DOHH2 (cell line): ENCODE results near the gene SPARC.

Source experiments
- H3F3A ChIP-seq: fragments of 200-600 bp; sonication (generic), shearing (Covaris generic); 2 replicates; pipeline ENCODE4 v1.6.0; 2016; ENCODE audit warnings: antibody characterized with exemption, mild to moderate bottlenecking; ENCODE audit not compliant: control insufficient read depth, insufficient read depth
- H3K27ac ChIP-seq: fragments of 200-600 bp; sonication (generic); 2 replicates; pipeline ENCODE4 v1.5.1; 2014; ENCODE audit warnings: low read depth, mild to moderate bottlenecking, low read length, moderate library complexity
- H3K27me3 ChIP-seq: fragments of 200-600 bp; sonication (generic); 2 replicates; pipeline ENCODE4 v1.6.1; 2014; ENCODE audit warnings: mild to moderate bottlenecking, low read length, mixed read lengths; ENCODE audit not compliant: control insufficient read depth
- H3K36me3 ChIP-seq: fragments of 200-600 bp; sonication (generic); 2 replicates; pipeline ENCODE4 v1.6.1; 2014; ENCODE audit warnings: mild to moderate bottlenecking, low read length, moderate library complexity, mixed read lengths; ENCODE audit not compliant: control insufficient read depth
- H3K4me1 ChIP-seq: fragments of 200-600 bp; sonication (generic); 2 replicates; pipeline ENCODE4 v1.6.1; 2014; ENCODE audit warnings: mild to moderate bottlenecking, low read length, mixed read lengths; ENCODE audit not compliant: control insufficient read depth
- H3K4me2 ChIP-seq: fragments of 200-600 bp; sonication (generic); 2 replicates; pipeline ENCODE4 v1.6.0; 2014; ENCODE audit warnings: mild to moderate bottlenecking, low read length, moderate library complexity
- H3K4me3 ChIP-seq: fragments of 200-600 bp; sonication (generic); 2 replicates; pipeline ENCODE4 v1.5.1; 2014; ENCODE audit warnings: mild to moderate bottlenecking, low read length, mixed read lengths
- H3K79me2 ChIP-seq: fragments of 200-600 bp; sonication (generic); 2 replicates; pipeline ENCODE4 v1.6.1; 2014; ENCODE audit warnings: mild to moderate bottlenecking, low read length, mixed read lengths; ENCODE audit not compliant: control insufficient read depth
- H3K9me2 ChIP-seq: fragments of 200-600 bp; sonication (generic); replicated peaks from 2 replicates; pipeline ENCODE4 v1.6.1; 2014; ENCODE audit warnings: mild to moderate bottlenecking, low read length, mixed read lengths; ENCODE audit not compliant: control insufficient read depth
- H3K9me3 ChIP-seq: fragments of 200-600 bp; sonication (generic); 2 replicates; pipeline ENCODE4 v1.6.1; 2014; ENCODE audit warnings: antibody characterized with exemption, low read length, mixed read lengths; ENCODE audit not compliant: control insufficient read depth, insufficient read depth
- H4K20me1 ChIP-seq: fragments of 200-600 bp; sonication (generic); 2 replicates; pipeline ENCODE4 v1.6.0; 2014; ENCODE audit warnings: low read depth, mild to moderate bottlenecking, antibody characterized with exemption, low read length, moderate library complexity; ENCODE audit not compliant: control insufficient read depth, insufficient read depth
- CTCF ChIP-seq: fragments of 200-600 bp; sonication (generic); IDR thresholded peaks from one replicate; pipeline ENCODE4 v1.5.1; 2014; ENCODE audit warnings: antibody characterized with exemption, mild to moderate bottlenecking, low read depth, low read length; ENCODE audit not compliant: poor library complexity, severe bottlenecking
- EZH2phosphoT487 ChIP-seq: fragments of 200-600 bp; sonication (generic); IDR thresholded peaks from 2 replicates; pipeline ENCODE4 v1.6.1; 2017; ENCODE audit warnings: borderline replicate concordance, mild to moderate bottlenecking, antibody characterized with exemption, low read length, moderate library complexity, mixed read lengths

The SPARC gene

DNA sequence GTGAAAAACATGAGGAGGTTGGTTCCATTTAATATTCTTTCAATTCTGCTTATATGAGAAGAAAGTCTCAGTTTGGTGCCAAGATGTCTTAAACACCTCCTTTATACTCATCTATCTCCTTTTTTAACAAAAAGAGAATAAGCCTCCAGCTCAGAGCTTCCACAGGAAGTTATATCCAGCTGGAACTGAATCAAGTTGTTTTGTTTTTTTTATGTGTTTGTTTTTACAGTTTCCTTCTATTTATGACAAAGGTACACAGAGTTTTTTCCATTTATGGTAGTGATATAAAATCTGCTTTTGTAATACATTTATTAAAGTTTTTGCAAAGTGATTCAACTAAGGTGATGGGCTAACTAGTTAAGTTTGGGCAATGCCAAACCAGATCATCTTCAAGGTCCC, 10.4 kb downstream of the SPARC start:
- Histone ChIP-seq H3K27ac (no peak overlapping the region), H3K36me3 (no peaks in the 10 kb centered on the region), H3K79me2 (no peaks in the 10 kb centered on the region), H3F3A (no peaks in the 10 kb centered on the region), H4K20me1 (no peaks in the 10 kb centered on the region), H3K9me3 (no peaks in the 10 kb centered on the region), H3K27me3 (0 out of 2 replicates have a peak, but pooled peaks cover 2% of the 10 kb centered on the region), H3K4me3 (no peak overlapping the region), H3K4me2 (no peak overlapping the region), H3K9me2 (no peaks in the 10 kb centered on the region), H3K4me1 (peaks cover 22% of the 10 kb centered on the region)
- TF ChIP-seq CTCF (no peak), EZH2phosphoT487 (no peak)

DNA sequence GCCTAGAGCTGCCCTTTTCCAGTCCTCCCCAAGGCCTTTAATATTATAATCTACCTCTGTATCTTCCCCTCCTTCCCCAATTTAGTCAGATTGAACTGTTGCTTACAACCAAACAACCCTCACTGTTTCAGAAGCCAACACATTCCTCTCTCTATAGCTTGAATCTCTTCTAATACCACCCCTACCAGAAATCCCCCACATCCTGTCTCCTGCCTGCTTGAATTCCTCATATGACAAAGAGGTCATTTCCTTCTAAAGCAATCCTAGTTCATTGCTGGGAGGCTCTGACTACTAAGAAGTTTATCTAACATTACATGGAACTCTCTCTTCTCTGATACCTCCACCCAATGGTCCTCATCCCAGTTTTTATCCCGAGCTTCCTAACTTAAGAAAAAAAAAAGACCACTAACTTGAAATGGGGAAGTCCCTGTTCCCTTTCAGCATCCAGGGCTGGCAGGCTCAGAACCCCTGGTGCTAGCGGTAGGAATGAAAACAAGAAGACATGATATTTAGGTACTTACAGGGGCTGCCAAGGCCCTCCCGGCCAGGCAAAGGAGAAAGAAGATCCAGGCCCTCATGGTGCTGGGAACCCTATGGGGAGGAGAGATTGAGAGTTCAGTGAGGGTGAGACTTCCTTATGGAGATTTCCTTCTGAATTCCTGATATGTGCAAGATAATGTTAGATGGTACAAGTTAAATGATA, 11.0 kb downstream of the SPARC start:
- H3K79me2 ChIP-seq: no peaks in the 10 kb centered on the region
- TF ChIP-seq EZH2phosphoT487: no peak
- no peak for TF ChIP-seq CTCF
- no peaks in the 10 kb centered on the region for H4K20me1 ChIP-seq
- H3K4me3 ChIP-seq: no peak overlapping the region
- no peaks in the 10 kb centered on the region for H3F3A ChIP-seq
- H3K36me3 ChIP-seq: no peaks in the 10 kb centered on the region
- no peaks in the 10 kb centered on the region for H3K9me2 ChIP-seq
- no peak overlapping the region for H3K27ac ChIP-seq
- H3K4me2 ChIP-seq: no peak overlapping the region
- H3K9me3 ChIP-seq: no peaks in the 10 kb centered on the region
- H3K27me3 ChIP-seq: 0 out of 2 replicates have a peak, but pooled peaks cover 2% of the 10 kb centered on the region
- peaks cover 22% of the 10 kb centered on the region for H3K4me1 ChIP-seq

DNA sequence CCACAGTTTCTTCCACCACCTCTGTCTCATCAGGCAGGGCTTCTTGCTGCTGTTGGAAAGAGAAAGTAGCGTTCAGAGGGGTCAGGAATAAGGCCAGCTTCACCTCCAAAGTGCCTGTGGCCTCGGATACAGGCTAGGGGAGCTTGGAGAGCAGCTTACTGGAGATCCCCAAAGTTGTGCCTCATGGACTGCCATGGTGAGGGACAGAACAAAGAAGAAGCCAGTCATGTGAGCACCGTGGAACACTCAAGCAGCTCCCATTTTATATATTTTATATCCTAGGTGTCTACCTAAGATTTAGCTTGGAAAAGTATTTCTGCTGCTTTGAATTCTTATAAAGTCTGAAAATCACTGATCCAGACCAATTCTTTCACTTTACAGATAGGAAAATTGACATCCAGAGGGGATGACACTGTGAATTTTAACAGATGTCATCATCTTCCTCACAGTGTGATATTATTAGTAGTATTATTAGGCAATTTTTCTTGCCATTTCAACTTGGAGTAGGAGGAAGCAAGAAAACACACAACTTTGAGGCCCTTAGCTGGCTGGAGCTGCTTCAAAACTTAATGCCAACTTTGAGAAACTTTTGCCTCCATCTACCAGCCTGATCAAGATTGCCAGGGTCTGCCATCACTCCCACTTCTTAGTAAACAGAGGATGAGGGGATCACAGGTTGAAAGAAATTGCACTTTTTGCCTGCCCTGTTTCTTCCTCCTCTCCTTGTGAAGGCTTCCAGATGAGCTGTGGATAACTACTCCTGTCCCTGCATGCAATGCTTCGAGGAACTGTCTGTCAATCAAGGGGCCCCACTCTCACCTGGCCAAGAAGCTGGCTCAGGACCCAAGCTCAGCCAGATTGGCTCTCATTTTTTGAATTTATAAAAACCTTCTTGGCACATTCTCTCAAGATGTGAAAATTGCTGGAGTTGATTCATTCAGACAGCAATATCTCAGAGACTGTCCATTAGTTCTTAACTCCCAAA, 11.8 kb downstream of the SPARC start:
- no peak overlapping the region for H3K27ac ChIP-seq
- H3K4me1 ChIP-seq: peaks cover 22% of the 10 kb centered on the region
- H3K9me3 ChIP-seq: no peaks in the 10 kb centered on the region
- H3K79me2 ChIP-seq: no peaks in the 10 kb centered on the region
- H3K4me2 ChIP-seq: no peak overlapping the region
- no peak overlapping the region for H3K4me3 ChIP-seq
- no peaks in the 10 kb centered on the region for H3K36me3 ChIP-seq
- no peaks in the 10 kb centered on the region for H3K9me2 ChIP-seq
- H4K20me1 ChIP-seq: no peaks in the 10 kb centered on the region
- TF ChIP-seq EZH2phosphoT487 (no peak), CTCF (no peak)
- H3F3A ChIP-seq: no peaks in the 10 kb centered on the region
- 0 out of 2 replicates have a peak, but pooled peaks cover 2% of the 10 kb centered on the region for H3K27me3 ChIP-seq
